NCI-H82 treated with DMSO at 0.1 percent for 48 hours (cell line): ENCODE data around the gene SLC52A3.
"Not testable (repeated sequence)": the region's sequence is repeated elsewhere in the genome, so short reads cannot be mapped to it uniquely, and the experiment has no call there.

ENCODE experiments used
- DNase-seq: peaks from one replicate; lab custom pipeline; 2025; ENCODE audit not compliant: unreplicated experiment; lab: John Stamatoyannopoulos, UW

The SLC52A3 gene

GRCh38 chr20:768426-768978 lies at the start of gene SLC52A3:
SLC52A3 (minus strand) TSS chr20:768500; CDS start chr20:765774, 2,726 bp downstream.
- no peak for DNase-seq

GRCh38 chr20:815914-816606 lies 47.8 kb upstream of the SLC52A3 start:
- peak; percentile 58 for DNase-seq

GRCh38 chr20:815226-815625 lies 46.9 kb upstream of the SLC52A3 start:
- DNase-seq = no peak

GRCh38 chr20:813390-813789 lies 45.1 kb upstream of the SLC52A3 start:
- DNase-seq = no peak

GRCh38 chr20:812435-812814 lies 44.1 kb upstream of the SLC52A3 start:
- not testable (repeated sequence) for DNase-seq

GRCh38 chr20:811776-812434 lies 43.6 kb upstream of the SLC52A3 start:
- DNase-seq = not testable (repeated sequence)

- no peak for DNase-seq
These were observed 37.4 kb upstream of the SLC52A3 start for GRCh38 chr20:805713-806112.

- no peak for DNase-seq
These were observed 33.4 kb upstream of the SLC52A3 start for GRCh38 chr20:801678-802077.

- DNase-seq = not testable (repeated sequence)
These were observed 31.7 kb upstream of the SLC52A3 start for GRCh38 chr20:800026-800425.

- not testable (repeated sequence) for DNase-seq
These were observed 30.4 kb upstream of the SLC52A3 start for GRCh38 chr20:798746-799145.

GRCh38 chr20:796921-797320 lies 28.6 kb upstream of the SLC52A3 start:
- DNase-seq = no peak

- DNase-seq = no peak
These were observed 23.9 kb upstream of the SLC52A3 start for GRCh38 chr20:792248-792647.

- no peak for DNase-seq
These were observed 22.8 kb upstream of the SLC52A3 start for GRCh38 chr20:791056-791455.

- DNase-seq = no peak
These were observed 19.5 kb upstream of the SLC52A3 start for GRCh38 chr20:787825-788224.

GRCh38 chr20:779771-780170 lies 11.5 kb upstream of the SLC52A3 start:
- no peak for DNase-seq

- no peak for DNase-seq
These were observed 7.9 kb upstream of the SLC52A3 start for GRCh38 chr20:776165-776564.

GRCh38 chr20:775679-776135 lies 7.4 kb upstream of the SLC52A3 start:
- DNase-seq = no peak

- DNase-seq = no peak
These were observed 6.4 kb upstream of the SLC52A3 start for GRCh38 chr20:774660-775057.

- no peak for DNase-seq
These were observed 5.8 kb upstream of the SLC52A3 start for GRCh38 chr20:774016-774659.

GRCh38 chr20:772806-773205 lies 4.5 kb upstream of the SLC52A3 start:
- DNase-seq = no peak

GRCh38 chr20:771741-772464 lies 3.6 kb upstream of the SLC52A3 start:
- DNase-seq = no peak
